Measurements from ENCODE around the gene INTS13.
"Not testable (repeated sequence)": the region's sequence is repeated elsewhere in the genome, so short reads cannot be mapped to it uniquely, and the experiment has no call there.

The INTS13 gene

GRCh38 chr12:26868447-26869103 is 69.2 kb downstream of the INTS13 start:
- DNase-seq = no peak

- no peak for DNase-seq
Measured at GRCh38 chr12:26867080-26867479, 70.7 kb downstream of the INTS13 start.

GRCh38 chr12:26863515-26863914 is 74.3 kb downstream of the INTS13 start:
- DNase-seq = no peak

GRCh38 chr12:26862787-26863186 is 75.0 kb downstream of the INTS13 start:
- not testable (repeated sequence) for DNase-seq

- no peak for DNase-seq
Measured at GRCh38 chr12:26861690-26862089, 76.1 kb downstream of the INTS13 start.

- no peak for DNase-seq
Measured at GRCh38 chr12:26857465-26858176, 80.2 kb downstream of the INTS13 start.

GRCh38 chr12:26855337-26855736 is 82.4 kb downstream of the INTS13 start:
- DNase-seq = no peak

Data from right hindlimb (tissue), 1 donor.